Activated gamma-delta T cell (primary cell): ENCODE data around the gene TRPM2.

Experiments
- DNase-seq: peaks from one replicate; lab custom pipeline; 2025; lab: John Stamatoyannopoulos, UW

TRPM2 gene

DNA sequence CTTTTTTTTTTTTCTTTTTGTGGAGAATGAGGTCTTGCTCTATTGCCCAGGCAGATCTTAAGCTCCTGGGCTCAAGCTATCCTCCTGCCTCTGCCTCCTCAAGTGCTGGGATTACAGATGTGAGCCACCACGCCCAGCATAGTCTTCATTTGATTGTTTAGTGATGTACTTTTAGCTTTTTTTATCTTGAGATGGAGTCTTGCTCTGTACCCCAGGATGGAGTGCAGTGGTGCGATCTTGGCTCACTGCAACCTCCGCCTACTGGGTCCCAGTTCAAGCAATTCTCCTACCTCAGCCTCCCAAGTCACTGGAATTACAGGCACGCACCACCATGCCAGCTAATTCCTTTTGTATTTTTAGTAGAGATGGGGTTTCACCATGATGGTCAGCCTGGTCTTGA, 77.9 kb downstream of the TRPM2 start:
- no peak for DNase-seq

DNA sequence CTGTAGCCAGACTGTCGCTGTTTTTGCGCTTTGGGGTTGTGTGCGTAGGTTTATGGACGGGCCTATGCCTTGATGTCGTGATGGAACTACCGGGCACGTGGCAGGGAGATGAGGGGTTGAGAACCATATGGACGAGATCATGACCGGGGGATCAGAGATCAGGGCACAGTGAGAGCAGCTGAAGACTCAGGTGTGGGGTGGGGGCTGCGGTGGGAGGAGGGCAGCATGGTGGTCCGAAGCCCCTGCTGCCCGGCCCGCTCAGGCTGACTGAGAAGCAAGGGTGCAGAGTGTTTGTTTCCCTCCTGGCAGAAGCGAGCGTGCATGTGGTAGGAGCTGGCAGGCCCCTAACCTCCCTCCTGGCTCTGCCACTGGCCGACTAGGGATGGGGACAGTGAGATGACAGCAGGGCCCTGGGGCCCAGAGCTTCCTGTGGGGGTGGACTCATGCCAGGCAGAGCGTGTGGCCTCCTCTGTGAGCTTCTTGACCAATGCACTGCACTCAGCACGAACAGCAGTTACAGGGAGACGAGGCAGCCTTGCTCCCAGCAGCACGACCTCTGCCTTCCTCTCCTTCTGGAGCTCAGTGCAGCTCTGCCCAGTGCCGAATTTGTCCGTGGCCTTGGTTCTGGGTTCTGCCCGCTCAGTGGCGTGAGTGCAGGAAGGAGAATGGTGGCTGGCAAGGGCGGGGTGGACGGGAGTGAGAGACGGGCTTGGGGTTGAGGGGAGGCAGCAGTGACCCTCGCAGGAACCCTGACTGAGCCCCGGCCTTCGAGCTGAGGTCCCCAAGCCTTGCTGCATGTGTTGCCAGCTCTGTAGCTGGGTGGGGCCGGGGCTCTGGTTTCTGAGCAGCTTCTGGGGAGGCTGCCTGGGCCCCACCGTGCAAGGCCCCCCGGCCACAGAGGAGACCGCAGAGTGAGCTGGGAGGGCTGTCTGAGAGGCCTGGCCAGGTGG, 79.7 kb downstream of the TRPM2 start:
- no peak for DNase-seq

DNA sequence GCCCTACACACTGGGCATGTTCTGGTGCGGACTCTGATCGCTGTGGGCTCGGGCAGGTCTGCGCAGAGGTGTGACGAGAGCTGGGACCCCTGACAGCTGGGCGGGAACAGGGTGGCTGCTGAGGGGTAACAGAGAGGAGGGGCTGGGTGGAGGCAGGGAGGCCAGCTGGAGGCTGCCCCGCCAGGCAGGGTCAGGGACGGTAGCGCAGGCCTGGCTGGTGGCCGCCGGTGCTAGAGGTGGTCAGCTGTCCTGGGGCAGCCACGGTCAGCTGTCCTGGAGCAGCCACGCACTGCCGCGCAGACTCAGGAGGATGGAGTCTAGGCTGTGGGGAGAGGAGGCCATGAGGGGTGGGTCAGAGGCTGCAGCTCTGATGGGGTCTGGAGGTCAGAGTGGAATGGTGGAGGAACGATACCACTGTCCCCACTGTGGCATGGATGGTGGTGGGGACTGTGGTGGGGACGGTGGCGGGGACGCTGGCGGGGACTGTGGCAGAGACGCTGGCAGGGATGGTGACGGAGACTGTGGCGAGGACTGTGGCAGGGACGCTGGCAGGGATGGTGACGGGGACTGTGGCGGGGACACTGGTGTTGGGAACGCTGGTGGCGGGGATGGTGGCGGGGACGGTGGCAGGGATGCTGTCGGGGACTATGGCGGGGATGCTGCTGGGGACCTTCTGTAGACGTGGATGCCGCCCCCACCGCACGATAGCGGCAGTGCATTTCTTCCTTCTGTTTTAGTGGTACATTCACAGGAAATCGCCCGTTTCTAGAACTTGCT, 80.6 kb downstream of the TRPM2 start:
- DNase-seq: no peak

DNA sequence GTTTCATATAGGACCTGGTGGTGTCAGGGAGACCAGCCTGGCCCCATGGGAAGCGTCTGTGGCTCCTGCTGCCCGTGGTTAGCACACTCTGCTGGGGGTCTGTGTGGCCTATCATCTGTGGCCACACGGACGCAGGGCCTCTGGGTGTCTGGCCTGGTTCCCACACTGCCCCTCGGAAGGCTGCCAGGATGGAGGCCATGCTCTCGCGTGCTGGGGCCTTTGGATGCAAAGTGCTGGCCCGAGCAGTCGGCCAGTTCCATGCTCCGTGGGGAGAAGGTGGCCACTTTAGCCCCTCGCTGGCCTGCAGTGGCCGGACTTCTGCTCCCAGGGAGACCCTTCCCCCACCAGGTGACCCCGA, 81.1 kb downstream of the TRPM2 start:
- no peak for DNase-seq

DNA sequence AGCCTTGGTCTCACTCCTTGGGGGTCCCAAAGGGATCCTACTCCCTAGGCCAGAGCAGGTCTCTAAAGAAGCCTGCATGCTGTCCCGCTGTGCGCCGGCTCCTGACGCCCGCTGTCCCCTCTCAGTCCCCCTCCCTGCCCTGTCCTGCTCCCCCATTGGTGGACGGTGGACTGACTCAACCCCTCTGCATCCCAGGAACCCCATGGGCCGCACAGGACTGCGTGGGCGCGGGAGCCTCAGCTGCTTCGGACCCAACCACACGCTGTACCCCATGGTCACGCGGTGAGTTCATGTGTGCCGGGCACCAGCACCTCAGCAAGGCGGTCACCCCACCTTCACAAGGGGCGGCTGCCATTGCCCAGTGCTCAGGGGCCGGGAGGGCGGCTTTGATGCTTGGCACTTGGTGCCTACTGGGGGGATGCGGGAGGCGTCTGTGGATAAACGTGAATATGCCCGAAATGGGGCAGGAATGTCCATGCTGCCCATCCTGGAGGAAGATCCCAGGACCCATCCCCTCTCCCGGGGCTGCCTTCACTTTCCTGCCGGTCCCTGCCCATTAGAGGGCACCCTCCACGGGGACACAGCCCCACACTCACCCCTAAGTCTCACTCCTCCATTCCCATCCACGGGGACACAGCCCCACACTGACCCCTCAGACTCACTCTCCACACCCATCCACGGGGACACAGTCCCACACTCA, 81.7 kb downstream of the TRPM2 start:
- no peak for DNase-seq

DNA sequence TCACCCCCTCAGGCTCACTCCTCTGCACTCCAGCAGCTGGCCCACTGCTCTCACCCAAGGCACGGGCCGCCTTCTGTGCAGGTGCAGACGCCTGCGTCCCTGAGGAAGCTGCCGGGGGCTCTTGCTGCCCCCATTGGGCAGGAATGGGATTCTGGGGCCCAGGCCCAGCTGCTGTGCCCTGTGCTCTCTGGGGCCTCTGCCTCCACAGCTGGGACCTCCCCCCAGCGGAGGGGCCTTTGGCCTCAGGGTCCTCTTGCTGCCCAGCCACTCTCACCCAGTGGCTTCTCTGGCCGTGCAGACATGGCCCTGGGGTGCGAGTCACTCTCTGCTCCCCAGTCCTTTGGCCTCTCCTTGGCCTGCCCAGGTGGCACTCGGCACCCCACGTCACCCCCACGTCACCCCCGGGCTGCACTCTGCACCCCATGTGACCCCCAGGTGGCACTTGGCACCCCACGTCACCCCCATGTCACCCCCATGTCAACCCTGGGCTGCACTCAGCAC, 82.7 kb downstream of the TRPM2 start:
- DNase-seq: no peak

DNA sequence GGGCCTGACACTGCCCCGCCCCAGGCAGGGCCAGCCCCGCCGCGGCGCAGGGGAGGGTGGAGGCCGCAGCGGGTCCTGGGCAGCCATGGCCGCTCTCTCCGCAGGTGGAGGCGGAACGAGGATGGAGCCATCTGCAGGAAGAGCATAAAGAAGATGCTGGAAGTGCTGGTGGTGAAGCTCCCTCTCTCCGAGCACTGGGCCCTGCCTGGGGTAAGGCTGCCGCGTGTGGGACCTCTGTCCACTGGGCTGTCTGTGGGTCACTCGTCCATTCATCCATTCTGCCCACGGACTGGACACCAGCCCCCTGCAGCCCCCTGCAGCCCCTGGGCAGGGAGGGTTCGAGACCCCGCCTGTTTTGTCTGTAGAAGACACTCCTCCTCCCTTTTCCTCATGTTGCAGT, 83.5 kb downstream of the TRPM2 start:
- no peak for DNase-seq

DNA sequence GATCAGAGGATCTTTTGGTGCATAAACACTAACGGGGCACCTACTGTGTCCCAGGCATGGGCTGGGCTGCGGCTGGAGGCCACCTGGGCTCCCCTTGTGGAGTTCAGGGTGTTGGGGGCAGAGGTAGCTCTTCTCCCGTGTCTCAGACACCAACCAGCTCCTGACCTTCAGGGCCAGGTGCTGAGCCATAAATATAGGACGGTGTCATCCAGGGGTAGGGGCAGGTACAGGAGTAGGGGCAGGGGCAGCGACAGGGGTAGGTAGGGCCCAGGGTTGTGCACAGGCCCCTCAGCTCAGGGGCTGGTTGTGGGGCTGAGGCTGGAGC, 83.9 kb downstream of the TRPM2 start:
- DNase-seq: no peak

DNA sequence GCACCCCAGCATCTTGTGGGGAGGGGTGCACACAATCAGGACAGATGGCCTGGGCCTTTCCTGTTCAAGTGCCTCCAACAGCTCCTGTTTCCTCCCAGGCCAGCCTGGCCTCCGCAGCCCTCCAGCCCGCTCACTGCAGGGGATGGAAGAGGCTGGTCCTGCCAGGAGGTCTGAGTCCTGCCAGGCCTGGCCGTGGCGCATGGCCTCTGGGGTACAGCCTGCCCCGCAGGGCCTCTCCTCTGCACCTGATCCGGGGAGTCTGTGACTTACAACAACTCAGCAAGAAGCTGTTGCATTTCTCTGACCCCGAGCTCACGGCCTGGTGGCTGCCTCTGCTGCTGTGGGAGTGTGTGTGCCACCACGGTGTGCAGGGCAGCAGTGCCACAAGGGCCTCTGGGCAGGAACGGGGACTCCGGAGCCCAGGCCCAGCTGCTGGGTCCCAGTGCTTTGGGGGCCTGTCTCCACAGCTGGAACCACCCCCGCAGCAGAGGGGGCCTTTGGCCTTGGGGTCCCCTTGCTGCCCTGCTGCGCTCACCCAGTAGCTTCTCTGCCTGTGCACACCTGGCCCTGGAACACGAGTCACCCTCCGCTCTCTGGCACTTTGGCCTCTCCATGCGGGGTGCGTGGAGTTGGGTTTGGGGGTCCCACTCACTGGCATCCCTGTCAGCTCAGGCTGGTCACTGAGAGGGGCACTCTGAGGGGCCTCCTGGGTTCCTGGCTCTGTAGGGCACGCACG, 84.4 kb downstream of the TRPM2 start:
- DNase-seq: no peak

DNA sequence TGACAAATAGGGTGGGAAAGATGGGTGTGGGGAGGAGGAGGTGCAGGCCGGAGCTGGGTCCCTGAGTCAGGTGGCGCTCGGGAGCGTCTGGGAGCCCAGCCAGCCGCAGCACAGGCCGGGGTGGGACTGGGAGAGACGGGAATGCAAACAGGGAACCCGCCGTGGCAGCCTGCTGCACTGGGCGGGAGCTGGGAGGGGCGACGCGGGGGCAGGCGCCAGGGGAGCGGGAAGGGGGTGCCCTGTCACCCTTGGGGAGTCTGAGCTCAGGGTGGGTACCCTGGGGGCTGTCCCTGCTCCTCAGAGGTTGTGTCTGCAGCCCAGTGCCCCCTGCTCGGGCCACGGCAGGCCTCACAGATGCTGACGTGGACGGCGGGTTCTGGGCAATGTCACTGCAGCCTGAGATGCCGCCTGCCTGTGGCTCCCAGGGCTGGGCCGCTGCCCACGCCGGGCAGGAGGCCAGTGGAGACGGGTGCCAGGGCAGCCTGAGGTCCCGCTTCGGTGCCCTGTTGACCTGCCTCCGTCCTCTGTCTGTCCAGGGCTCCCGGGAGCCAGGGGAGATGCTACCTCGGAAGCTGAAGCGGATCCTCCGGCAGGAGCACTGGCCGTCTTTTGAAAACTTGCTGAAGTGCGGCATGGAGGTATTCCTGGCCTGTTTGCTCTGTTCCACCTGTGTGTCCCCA, 85.2 kb downstream of the TRPM2 start:
- no peak for DNase-seq

DNA sequence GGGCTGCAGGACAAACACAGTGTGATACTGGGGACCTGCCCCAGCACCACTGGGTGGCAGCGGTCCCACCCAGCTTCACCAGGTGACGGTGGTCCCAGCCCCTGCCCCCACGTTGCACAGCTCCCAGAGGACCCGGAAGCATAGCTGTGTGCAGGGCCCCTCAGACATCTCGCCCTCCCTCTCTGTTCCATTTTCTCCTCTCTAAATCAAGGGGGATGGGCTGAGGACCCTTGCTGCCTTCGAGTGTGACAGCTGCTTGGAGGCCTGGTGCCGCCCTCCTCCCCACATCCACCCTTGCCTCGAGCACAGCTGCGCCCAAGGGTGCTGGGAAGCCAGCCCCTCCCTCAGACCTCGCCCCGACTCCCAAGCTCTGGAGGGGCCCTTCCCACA, 85.8 kb downstream of the TRPM2 start:
- no peak for DNase-seq

DNA sequence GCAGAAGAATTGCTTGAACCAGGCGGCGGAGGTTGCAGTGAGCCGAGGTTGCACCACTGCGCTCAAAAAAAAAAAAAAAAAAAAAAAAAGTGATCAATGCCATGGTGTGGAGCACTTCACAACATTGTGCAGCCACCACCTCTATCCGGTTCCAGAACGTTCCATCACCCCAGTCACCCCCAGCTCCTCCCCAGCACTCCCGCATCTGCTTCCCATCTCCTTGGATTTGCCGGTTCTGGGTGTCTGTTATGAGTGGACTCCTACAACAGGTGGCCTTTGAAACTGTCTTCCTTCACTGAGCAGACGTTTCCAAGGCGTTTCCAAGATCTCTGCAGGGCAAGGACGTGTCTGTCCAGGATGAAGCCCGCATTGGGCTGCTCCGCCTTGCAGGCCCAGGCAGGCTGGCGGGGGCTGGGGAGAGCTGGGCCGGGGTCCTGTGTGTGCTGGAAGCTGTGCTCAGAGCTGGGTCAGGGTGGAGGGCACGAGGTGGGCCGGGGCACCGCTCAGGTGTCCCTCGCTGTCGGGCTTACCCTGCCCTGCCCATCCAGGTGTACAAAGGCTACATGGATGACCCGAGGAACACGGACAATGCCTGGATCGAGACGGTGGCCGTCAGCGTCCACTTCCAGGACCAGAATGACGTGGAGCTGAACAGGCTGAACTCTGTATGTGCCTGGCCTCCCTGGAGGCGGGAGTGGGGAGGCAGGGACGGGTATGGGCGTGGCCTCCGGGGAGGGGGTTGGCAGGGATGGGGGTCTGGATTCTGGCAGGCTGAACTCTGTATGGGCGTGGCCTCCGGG, 87.0 kb downstream of the TRPM2 start:
- DNase-seq: no peak

DNA sequence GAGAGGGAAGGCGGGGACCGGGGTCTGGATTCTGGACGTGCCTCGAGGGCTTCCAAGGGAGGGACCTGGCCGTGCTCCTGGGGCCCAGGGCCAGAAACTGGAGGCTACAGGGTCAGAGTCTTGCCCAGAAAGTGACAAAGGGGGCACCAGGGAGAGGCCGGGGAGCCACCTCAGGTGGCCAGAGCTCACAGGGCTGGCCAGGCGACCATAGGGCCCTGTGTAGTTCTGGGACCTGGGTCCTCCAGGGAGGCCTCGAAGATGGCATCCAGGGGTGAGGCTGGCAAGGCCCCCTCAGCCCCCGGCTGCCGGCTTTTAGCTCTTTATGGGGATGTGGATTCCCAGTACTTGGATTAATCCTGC, 87.6 kb downstream of the TRPM2 start:
- DNase-seq: no peak

DNA sequence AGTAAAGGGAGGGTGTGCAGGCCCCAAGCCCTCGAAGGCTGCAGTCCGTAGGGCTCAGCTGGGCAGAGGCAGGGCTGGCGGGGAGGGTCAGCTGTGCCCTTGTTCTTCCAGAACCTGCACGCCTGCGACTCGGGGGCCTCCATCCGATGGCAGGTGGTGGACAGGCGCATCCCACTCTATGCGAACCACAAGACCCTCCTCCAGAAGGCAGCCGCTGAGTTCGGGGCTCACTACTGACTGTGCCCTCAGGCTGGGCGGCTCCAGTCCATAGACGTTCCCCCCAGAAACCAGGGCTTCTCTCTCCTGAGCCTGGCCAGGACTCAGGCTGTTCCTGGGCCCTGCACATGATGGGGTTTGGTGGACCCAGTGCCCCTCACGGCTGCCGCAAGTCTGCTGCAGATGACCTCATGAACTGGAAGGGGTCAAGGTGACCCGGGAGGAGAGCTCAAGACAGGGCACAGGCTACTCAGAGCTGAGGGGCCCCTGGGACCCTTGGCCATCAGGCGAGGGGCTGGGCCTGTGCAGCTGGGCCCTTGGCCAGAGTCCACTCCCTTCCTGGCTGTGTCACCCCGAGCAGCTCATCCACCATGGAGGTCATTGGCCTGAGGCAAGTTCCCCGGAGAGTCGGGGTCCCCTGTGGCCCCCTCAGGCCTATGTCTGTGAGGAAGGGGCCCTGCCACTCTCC, 88.3 kb downstream of the TRPM2 start:
- DNase-seq: no peak

DNA sequence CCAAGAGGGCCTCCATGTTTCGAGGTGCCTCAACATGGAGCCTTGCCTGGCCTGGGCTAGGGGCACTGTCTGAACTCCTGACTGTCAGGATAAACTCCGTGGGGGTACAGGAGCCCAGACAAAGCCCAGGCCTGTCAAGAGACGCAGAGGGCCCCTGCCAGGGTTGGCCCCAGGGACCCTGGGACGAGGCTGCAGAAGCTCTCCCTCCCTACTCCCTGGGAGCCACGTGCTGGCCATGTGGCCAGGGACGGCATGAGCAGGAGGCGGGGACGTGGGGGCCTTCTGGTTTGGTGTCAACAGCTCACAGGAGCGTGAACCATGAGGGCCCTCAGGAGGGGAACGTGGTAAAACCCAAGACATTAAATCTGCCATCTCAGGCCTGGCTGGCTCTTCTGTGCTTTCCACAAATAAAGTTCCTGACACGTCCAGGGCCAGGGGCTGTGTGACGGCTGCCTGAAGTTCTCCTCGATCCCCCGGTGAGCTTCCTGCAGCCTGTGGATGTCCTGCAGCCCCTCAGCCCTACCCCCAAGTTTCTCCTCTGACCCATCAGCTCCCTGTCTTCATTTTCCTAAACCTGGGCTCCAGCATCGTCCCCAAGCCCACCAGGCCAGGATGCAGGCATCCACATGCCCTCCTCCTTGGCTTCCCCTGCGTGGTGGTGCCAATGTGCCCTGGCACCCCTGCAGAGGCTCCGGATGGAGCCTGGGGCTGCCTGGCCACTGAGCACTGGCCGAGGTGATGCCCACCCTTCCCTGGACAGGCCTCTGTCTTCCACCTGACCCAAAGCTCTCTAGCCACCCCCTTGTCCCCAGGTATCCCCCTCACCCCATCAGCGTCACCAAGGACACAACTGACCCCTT, 89.1 kb downstream of the TRPM2 start:
- no peak for DNase-seq

DNA sequence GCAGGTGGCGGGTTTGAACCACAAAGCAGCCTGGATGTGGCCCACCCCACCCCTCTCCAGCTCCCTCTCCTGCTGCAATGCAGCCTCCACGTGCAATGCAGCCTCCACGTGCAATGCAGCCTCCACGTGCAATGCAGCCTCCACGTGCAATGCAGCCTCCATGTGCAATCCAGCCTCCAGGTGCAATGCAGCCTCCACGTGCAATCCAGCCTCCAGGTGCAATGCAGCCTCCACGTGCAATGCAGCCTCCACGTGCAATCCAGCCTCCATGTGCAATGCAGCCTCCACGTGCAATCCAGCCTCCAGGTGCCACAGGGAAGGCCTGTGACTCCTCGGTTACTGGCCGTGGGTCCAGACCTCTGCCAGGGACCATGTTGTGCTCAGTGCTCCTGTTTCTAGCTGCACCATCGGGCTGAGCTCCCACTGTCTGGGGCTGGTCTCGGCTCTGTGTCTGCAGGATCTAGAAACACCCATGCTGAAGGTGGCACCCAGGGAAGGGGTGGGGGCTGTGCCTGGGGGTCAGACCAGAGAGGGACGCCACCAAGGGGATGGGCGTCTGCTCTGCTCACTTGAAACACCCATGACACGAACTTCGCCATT, 90.0 kb downstream of the TRPM2 start:
- DNase-seq: no peak

DNA sequence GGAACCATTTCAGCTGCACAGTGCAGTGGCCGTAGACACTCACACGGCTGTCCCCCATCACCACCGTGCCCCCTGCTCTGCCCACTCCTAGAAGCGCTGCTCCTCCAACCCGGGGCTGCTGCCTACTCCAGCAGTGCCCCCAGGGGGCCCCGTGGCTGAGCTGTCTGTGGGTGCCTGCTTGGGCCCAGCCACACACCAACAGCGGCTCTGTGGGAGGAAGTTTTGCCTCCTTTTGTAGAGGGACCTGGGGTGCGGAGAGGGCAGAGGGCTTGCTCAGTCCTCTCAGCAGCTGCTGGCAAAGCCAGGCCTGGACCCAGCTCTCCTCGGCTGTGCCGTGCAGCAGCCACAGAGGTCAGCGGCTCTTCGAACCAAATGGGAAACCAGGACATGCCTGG, 90.5 kb downstream of the TRPM2 start:
- DNase-seq: no peak

DNA sequence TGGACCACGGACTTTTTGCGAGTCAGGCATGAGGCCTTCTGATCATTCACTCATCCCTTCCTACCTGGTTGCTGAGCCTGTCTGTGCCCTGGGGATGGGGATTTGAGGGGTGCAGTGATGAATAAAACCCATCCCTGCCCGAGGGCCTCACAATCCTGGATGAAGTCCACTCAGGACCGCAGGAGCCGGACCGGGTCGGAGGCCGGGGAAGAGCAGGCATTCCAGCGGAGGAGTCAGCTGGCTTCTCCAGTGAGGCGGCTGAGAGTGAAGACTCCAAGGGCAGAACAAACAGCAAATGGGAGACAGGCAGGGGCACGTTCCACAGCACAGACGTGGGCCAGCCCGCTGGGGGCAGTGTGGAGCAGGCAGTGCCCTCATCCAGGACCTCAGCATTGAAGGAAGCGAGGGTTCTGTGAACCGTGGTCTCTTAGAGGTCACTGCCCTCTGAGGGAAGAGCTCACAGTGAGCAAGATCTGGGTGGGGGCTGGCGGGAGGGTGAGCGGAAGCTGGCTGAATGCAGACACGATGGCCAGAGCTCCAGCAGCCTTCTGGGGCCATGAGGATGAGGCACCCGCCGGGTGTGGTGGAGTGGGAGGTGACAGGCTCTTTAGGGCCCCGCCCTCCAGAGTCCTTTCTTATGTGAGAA, 91.0 kb downstream of the TRPM2 start:
- no peak for DNase-seq
